SU-DHL-6 (cell line): ENCODE data around the gene NDUFS6.

Source experiments
- H2AFZ ChIP-seq: fragments of 200-600 bp; sonication (generic); 2 replicates; pipeline ENCODE4 v1.6.1; 2014; ENCODE audit warnings: low read depth, mild to moderate bottlenecking, moderate library complexity, mixed read lengths, antibody characterized with exemption, low read length; ENCODE audit not compliant: severe bottlenecking
- H3F3A ChIP-seq: fragments of 200-600 bp; shearing (Covaris generic); 2 replicates; pipeline ENCODE4 v1.6.0; 2016; ENCODE audit warnings: antibody characterized with exemption, mild to moderate bottlenecking; ENCODE audit not compliant: insufficient read depth
- H3K27ac ChIP-seq: fragments of 200-600 bp; sonication (generic); 2 replicates; pipeline ENCODE4 v1.5.1; 2016; ENCODE audit warnings: low read depth, mild to moderate bottlenecking, low read length, moderate library complexity, mixed read lengths
- H3K27me3 ChIP-seq: fragments of 200-600 bp; sonication (generic), shearing (Covaris generic); 2 replicates; pipeline ENCODE4 v1.6.0; 2014; ENCODE audit warnings: mild to moderate bottlenecking, low read length
- H3K36me3 ChIP-seq: fragments of 200-600 bp; sonication (generic); 2 replicates; pipeline ENCODE4 v1.6.1; 2014; ENCODE audit warnings: mild to moderate bottlenecking, low read length, mixed read lengths
- H3K4me2 ChIP-seq: fragments of 300-600, 200-600 bp; shearing (Covaris generic), sonication (generic); 2 replicates; pipeline ENCODE4 v1.6.0; 2014; ENCODE audit warnings: low read length, low read depth, mild to moderate bottlenecking; ENCODE audit not compliant: poor library complexity, severe bottlenecking
- H3K4me3 ChIP-seq: fragments of 200-600 bp; sonication (generic); 2 replicates; pipeline ENCODE4 v1.5.1; 2014; ENCODE audit warnings: antibody characterized with exemption, low read length, mild to moderate bottlenecking, mixed read lengths; ENCODE audit not compliant: insufficient read depth, poor library complexity, severe bottlenecking
- H3K79me2 ChIP-seq: fragments of 200-600 bp; sonication (generic); 2 replicates; pipeline ENCODE4 v1.6.1; 2014; ENCODE audit warnings: mild to moderate bottlenecking, low read length, moderate library complexity; ENCODE audit not compliant: insufficient read depth
- H3K9ac ChIP-seq: fragments of 200-600 bp; sonication (generic); 2 replicates; pipeline ENCODE4 v1.7.0; 2014; ENCODE audit warnings: mild to moderate bottlenecking, low read length
- H3K9me2 ChIP-seq: fragments of 200-600 bp; sonication (generic); replicated peaks from 2 replicates; pipeline ENCODE4 v1.6.1; 2014; ENCODE audit warnings: low read length; ENCODE audit not compliant: insufficient read depth
- H3K9me3 ChIP-seq: fragments of 200-600 bp; sonication (generic); 2 replicates; pipeline ENCODE4 v1.6.1; 2014; ENCODE audit warnings: low read length, mixed read lengths; ENCODE audit not compliant: insufficient read depth
- H4K20me1 ChIP-seq: fragments of 200-600 bp; sonication (generic); 2 replicates; pipeline ENCODE4 v1.6.1; 2014; ENCODE audit warnings: low read depth, mild to moderate bottlenecking, antibody characterized with exemption, low read length, moderate library complexity, mixed read lengths
- EZH2phosphoT487 ChIP-seq: fragments of 200-600 bp; sonication (generic), shearing (Covaris generic); conservative IDR thresholded peaks from 2 replicates; pipeline ENCODE4 v1.6.1; 2018; ENCODE audit warnings: mild to moderate bottlenecking, antibody characterized with exemption, low read length, moderate library complexity, mixed read lengths
- TF ChIP-seq, protein P1 (sequence below): fragments of 200-600 bp; sonication (generic); IDR thresholded peaks from one replicate; pipeline ENCODE4 v1.5.1; 2017; ENCODE audit warnings: antibody characterized with exemption, mild to moderate bottlenecking, low read length, moderate library complexity; ENCODE audit not compliant: insufficient read depth, poor library complexity, severe bottlenecking

Gene NDUFS6

GRCh38 chr5:1864896-1865440 lies 63.8 kb downstream of the NDUFS6 start:
- H3K4me2 ChIP-seq, result no peak overlapping the region
- H3K9me3 ChIP-seq, result no peaks in the 10 kb centered on the region
- no peaks in the 10 kb centered on the region for H3K79me2 ChIP-seq
- H3F3A ChIP-seq, result no peaks in the 10 kb centered on the region
- no peaks in the 10 kb centered on the region for H3K36me3 ChIP-seq
- H2AFZ ChIP-seq, result no peak overlapping the region
- no peak overlapping the region for H3K9ac ChIP-seq
- no peaks in the 10 kb centered on the region for H3K9me2 ChIP-seq
- H3K27ac ChIP-seq, result no peak overlapping the region
- no peaks in the 10 kb centered on the region for H4K20me1 ChIP-seq
- H3K27me3 ChIP-seq, result no peaks in the 10 kb centered on the region
- no peak overlapping the region for H3K4me3 ChIP-seq
- no peak for TF ChIP-seq EZH2phosphoT487
- TF ChIP-seq, protein P1, sequence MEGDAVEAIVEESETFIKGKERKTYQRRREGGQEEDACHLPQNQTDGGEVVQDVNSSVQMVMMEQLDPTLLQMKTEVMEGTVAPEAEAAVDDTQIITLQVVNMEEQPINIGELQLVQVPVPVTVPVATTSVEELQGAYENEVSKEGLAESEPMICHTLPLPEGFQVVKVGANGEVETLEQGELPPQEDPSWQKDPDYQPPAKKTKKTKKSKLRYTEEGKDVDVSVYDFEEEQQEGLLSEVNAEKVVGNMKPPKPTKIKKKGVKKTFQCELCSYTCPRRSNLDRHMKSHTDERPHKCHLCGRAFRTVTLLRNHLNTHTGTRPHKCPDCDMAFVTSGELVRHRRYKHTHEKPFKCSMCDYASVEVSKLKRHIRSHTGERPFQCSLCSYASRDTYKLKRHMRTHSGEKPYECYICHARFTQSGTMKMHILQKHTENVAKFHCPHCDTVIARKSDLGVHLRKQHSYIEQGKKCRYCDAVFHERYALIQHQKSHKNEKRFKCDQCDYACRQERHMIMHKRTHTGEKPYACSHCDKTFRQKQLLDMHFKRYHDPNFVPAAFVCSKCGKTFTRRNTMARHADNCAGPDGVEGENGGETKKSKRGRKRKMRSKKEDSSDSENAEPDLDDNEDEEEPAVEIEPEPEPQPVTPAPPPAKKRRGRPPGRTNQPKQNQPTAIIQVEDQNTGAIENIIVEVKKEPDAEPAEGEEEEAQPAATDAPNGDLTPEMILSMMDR, result no peak

- no peak overlapping the region for H3K9ac ChIP-seq
- no peaks in the 10 kb centered on the region for H3K27me3 ChIP-seq
Observed at GRCh38 chr5:1865486-1865885, 64.3 kb downstream of the NDUFS6 start.

More at GRCh38 chr5:1865486-1865885, 64.3 kb downstream of the NDUFS6 start:
- Histone ChIP-seq H4K20me1 (no peaks in the 10 kb centered on the region), H3F3A (no peaks in the 10 kb centered on the region), H3K27ac (no peak overlapping the region), H3K79me2 (no peaks in the 10 kb centered on the region), H3K36me3 (no peaks in the 10 kb centered on the region), H3K9me3 (no peaks in the 10 kb centered on the region), H3K4me2 (no peak overlapping the region), H2AFZ (no peak overlapping the region), H3K9me2 (no peaks in the 10 kb centered on the region), H3K4me3 (no peak overlapping the region)
- TF ChIP-seq, protein P1, result no peak
- TF ChIP-seq EZH2phosphoT487, result no peak
